ENCODE results near the gene CHST15. TPM values are rescaled to one million over a fixed set of nuclear protein-coding genes. Genes with fewer than 3 reads are reported as not detected.

CHST15 gene
- total RNA-seq, 1 experiment from 2014 or later: not detected

GRCh38 chr10:124066126-124066700 lies 27.2 kb downstream of the CHST15 start:
- DNase-seq (ENCODE audit: low spot score): no peak

- no peak for DNase-seq (ENCODE audit: low spot score)
These were observed 27.8 kb downstream of the CHST15 start for GRCh38 chr10:124065382-124066125.

- no peak for DNase-seq (ENCODE audit: low spot score)
These were observed 28.7 kb downstream of the CHST15 start for GRCh38 chr10:124064676-124065075.

- DNase-seq (ENCODE audit: low spot score): no peak
These were observed 29.4 kb downstream of the CHST15 start for GRCh38 chr10:124063750-124064603.

GRCh38 chr10:124062390-124062789 lies 31.0 kb downstream of the CHST15 start:
- no peak for DNase-seq (ENCODE audit: low spot score)

GRCh38 chr10:124061030-124061429 lies 32.4 kb downstream of the CHST15 start:
- DNase-seq (ENCODE audit: low spot score): no peak

GRCh38 chr10:124060148-124060720 lies 33.2 kb downstream of the CHST15 start:
- DNase-seq (ENCODE audit: low spot score): no peak

GRCh38 chr10:124059551-124059950 lies 33.8 kb downstream of the CHST15 start:
- no peak for DNase-seq (ENCODE audit: low spot score)

- DNase-seq (ENCODE audit: low spot score): no peak
These were observed 34.9 kb downstream of the CHST15 start for GRCh38 chr10:124058346-124059003.

GRCh38 chr10:124057601-124058000 lies 35.8 kb downstream of the CHST15 start:
- DNase-seq (ENCODE audit: low spot score): no peak

GRCh38 chr10:124056337-124056980 lies 36.9 kb downstream of the CHST15 start:
- no peak for DNase-seq (ENCODE audit: low spot score)

- no peak for DNase-seq (ENCODE audit: low spot score)
These were observed 39.4 kb downstream of the CHST15 start for GRCh38 chr10:124053971-124054370.

GRCh38 chr10:124052561-124052960 lies 40.8 kb downstream of the CHST15 start:
- no peak for DNase-seq (ENCODE audit: low spot score)

- no peak for DNase-seq (ENCODE audit: low spot score)
These were observed 43.1 kb downstream of the CHST15 start for GRCh38 chr10:124050021-124051015.

GRCh38 chr10:124049484-124049883 lies 43.9 kb downstream of the CHST15 start:
- no peak for DNase-seq (ENCODE audit: low spot score)

- DNase-seq (ENCODE audit: low spot score): no peak
These were observed 44.8 kb downstream of the CHST15 start for GRCh38 chr10:124048371-124049290.

- no peak for DNase-seq (ENCODE audit: low spot score)
These were observed 45.8 kb downstream of the CHST15 start for GRCh38 chr10:124047427-124048152.

GRCh38 chr10:124045801-124046355 lies 47.5 kb downstream of the CHST15 start:
- DNase-seq (ENCODE audit: low spot score): no peak
